Fibroblast of pulmonary artery (primary cell): ENCODE results near the gene GLRA3.

Experiments
- DNase-seq: peaks from one replicate; pipeline ENCODE4 v3.0.0-alpha.2; 2010; ENCODE audit warnings: low read depth
- H3K4me3 ChIP-seq: replicated peaks from 2 replicates; pipeline ENCODE4 v1.5.1; 2011; ENCODE audit warnings: low read depth, mild to moderate bottlenecking, control low read depth, low read length, moderate library complexity
- TF ChIP-seq, protein P1 (sequence below): IDR thresholded peaks from 2 replicates; pipeline ENCODE4 v1.5.1; 2011; ENCODE audit warnings: mild to moderate bottlenecking, control low read depth, low read length, inconsistent platforms; ENCODE audit errors: missing control alignments

The GLRA3 gene

DNA sequence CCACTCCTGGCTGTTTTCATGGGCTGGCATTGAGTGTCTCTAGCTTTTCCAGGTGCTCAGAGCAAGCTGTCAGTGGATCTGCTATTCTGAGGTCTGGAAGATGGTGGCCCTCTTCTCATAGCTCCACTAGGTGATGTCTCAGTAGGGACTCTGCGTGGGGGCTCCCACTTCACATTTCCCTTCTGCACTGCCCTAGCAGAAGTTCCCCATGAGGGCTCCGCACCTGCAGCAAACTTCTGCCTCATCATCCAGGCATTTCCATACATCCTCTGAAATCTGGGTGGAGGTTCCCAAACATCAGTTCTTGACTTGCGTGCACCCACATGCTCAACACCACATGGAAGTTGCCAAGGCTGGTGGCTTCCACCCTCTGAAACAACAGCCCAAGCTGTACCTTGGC is 13.8 kb downstream of the GLRA3 start:
- TF ChIP-seq, protein P1, sequence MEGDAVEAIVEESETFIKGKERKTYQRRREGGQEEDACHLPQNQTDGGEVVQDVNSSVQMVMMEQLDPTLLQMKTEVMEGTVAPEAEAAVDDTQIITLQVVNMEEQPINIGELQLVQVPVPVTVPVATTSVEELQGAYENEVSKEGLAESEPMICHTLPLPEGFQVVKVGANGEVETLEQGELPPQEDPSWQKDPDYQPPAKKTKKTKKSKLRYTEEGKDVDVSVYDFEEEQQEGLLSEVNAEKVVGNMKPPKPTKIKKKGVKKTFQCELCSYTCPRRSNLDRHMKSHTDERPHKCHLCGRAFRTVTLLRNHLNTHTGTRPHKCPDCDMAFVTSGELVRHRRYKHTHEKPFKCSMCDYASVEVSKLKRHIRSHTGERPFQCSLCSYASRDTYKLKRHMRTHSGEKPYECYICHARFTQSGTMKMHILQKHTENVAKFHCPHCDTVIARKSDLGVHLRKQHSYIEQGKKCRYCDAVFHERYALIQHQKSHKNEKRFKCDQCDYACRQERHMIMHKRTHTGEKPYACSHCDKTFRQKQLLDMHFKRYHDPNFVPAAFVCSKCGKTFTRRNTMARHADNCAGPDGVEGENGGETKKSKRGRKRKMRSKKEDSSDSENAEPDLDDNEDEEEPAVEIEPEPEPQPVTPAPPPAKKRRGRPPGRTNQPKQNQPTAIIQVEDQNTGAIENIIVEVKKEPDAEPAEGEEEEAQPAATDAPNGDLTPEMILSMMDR = no peak
- no peak for DNase-seq
- no peak overlapping the region for H3K4me3 ChIP-seq

DNA sequence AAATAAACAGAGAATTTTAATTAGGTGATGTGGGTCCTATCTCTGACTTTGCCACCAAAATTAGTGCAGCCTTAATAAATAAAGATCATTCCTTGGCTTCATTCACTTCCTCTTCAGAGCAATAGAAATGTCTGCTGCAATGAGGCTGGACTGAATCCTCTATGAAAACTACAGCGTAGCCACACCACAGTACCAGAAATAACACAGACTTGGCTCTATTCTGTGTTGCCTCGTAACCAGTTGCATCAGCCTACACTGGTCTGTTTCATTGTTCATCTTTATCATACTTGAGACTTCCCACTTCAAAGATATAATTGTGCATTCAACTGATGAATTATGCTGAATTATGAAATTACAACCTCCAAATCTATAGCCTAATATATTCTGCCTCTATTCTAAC is 15.8 kb downstream of the GLRA3 start:
- H3K4me3 ChIP-seq = no peak overlapping the region
- TF ChIP-seq, protein P1 = no peak
- no peak for DNase-seq

DNA sequence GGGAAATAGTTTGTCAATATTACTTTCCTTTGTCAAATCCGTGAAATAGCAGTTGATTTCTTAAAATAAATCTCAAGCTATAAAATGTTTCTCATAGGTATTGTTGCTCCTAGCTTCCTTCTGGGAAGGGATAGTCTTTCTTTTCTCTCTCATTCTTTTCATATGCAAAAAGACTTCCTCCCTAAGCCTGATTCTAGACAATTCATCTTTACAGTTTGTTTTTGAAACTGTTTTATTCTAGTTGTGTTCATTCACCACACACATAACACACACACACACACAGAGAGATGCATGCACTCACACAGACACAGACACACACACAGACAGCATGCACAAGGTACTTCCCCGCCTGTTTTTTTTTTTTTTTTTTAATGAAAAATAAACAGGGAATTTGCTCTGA is 18.2 kb downstream of the GLRA3 start:
- DNase-seq = no peak
- H3K4me3 ChIP-seq = no peak overlapping the region
- TF ChIP-seq, protein P1 = no peak

DNA sequence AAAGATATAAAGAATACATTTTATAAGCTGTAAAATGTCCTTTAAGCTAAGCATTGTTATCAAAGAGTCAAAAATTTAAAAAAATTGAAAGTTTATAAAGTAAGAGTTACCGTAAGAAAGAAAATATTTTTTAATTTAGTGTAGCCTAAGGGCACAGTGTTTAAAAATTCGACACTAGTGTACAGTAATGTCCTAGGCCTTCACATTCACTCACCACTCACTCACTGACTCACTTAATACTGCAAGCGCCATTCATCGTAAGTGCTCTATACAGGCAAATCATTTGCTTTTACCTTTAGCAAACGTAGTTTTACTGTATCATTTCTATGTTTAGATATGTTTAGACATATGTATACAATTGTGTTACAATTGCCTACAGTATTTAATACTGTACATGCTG is 20.2 kb downstream of the GLRA3 start:
- no peak overlapping the region for H3K4me3 ChIP-seq
- TF ChIP-seq, protein P1 = no peak
- no peak for DNase-seq

DNA sequence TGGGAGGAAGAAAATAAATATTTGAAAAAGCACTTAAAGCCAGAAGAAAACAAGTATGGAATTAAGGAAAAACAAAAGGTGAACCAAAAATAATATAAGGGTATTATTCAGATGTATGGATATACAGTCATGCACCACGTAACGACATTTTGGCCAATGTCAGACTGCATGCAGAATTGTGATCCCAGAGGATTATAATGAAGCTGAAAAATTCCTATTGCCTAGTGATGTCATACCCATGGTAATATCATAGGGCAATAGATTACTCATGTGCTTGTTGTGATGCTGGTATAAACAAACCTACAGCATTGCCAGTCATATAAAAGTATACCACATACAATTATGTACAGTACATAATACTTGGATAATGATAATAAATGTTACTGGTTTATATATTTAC is 20.9 kb downstream of the GLRA3 start:
- TF ChIP-seq, protein P1 = no peak
- no peak for DNase-seq
- no peak overlapping the region for H3K4me3 ChIP-seq

DNA sequence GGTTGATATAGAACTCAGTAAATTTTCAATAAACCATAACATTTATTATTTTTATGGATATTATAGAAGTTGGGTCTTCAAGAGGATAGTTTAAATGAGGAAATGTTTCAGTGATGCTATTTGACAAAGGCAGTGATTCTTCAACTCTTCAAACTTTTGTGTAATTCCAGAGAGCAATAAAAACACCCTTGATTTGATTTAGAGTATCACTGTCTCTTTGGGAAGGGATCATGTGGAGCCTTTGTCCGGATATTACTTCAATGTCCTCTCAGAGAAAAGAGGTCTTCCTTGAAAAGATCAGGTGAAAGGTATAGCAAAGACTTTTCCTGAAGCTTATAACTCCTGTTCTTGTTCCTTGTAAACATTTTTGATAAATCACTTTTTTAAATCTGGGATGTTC is 23.3 kb downstream of the GLRA3 start:
- no peak overlapping the region for H3K4me3 ChIP-seq
- TF ChIP-seq, protein P1 = no peak
- no peak for DNase-seq

DNA sequence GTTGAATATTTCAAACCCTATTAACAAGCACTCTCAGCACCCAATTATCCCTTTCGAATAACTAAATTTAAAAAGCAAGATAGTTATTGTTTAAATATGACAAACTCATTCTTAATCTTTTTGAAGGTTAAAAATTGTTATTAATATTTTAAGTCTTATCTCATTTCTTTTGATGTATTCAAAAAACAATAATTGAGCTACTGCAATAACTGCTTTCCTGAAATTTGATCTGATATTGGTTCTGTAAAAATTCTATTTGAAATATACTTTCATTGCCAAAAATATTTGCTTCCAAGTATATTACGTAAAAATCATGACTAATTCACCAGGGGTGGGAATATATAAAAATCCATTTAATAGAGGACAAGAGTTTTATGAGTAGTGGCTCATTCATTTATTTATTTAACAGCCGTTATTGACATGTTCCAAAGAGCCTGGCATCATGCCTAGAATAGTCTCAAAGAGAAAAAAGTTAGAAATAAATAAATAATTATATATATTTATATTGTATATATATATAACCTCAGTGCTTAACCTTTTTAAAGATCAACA is 34.4 kb downstream of the GLRA3 start:
- DNase-seq = no peak
- TF ChIP-seq, protein P1 = no peak

More for the DNA sequence above, 34.4 kb downstream of the GLRA3 start:
- no peak overlapping the region for H3K4me3 ChIP-seq
